Measurements from ENCODE around the gene FAM170B.

DNA sequence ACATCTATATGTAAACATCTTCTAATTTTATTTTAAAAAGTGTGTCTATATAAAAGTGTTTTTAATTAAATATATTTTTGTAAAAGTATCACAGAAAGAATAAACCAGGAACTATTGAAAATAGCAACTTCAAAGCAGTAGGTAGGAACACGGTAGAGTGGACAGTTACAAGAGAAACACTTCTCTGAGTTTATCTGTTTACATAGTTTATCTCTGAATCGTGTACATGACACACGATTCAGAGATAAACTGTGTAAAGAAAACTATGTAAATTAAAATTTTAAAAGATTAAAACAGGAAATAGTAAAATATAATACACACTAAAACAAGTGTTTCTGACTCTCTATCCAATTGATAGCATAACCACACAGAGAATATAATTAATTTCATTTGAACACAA lies 25.1 kb upstream of the FAM170B start:
- TF ChIP-seq, protein P1, sequence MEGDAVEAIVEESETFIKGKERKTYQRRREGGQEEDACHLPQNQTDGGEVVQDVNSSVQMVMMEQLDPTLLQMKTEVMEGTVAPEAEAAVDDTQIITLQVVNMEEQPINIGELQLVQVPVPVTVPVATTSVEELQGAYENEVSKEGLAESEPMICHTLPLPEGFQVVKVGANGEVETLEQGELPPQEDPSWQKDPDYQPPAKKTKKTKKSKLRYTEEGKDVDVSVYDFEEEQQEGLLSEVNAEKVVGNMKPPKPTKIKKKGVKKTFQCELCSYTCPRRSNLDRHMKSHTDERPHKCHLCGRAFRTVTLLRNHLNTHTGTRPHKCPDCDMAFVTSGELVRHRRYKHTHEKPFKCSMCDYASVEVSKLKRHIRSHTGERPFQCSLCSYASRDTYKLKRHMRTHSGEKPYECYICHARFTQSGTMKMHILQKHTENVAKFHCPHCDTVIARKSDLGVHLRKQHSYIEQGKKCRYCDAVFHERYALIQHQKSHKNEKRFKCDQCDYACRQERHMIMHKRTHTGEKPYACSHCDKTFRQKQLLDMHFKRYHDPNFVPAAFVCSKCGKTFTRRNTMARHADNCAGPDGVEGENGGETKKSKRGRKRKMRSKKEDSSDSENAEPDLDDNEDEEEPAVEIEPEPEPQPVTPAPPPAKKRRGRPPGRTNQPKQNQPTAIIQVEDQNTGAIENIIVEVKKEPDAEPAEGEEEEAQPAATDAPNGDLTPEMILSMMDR (IDR thresholded peaks at IDR 0.05): no peak
- TF ChIP-seq POLR2AphosphoS5 (IDR thresholded peaks at IDR 0.05; ENCODE audit: insufficient read depth in 1 of 2, low read depth in 1 of 2) (no peak), POLR2A (IDR thresholded peaks at IDR 0.05) (no peak)

Measured in vagina (tissue), 2 donors.